Lower lobe of right lung (tissue), 2 donors: ENCODE measurements around the gene EIF1AY. TPM values are rescaled to one million over a fixed set of nuclear protein-coding genes. Genes with fewer than 3 reads are reported as not detected.
A peak's percentile ranks its signal among the peaks of the same experiment; 100 is the strongest.

Experiments used
- ATAC-seq, 2 donors: fragments of 200-7000 bp; cut with Tn5 transposase; one replicate each; pipeline ENCODE4 v1.9.1; 2020 to 2022; ENCODE audit warnings: mild to moderate bottlenecking in 2 of 2, moderate library complexity in 2 of 2
- DNase-seq: peaks from one replicate; pipeline ENCODE4 v3.0.0-alpha.2; 2020
- H3K27ac ChIP-seq: fragments of 200-600 bp; one replicate; pipeline ENCODE4 v1.8.0; 2022
- H3K27me3 ChIP-seq: fragments of 200-600 bp; one replicate; pipeline ENCODE4 v1.8.0; 2022; ENCODE audit warnings: low read depth
- H3K36me3 ChIP-seq: fragments of 200-600 bp; one replicate; pipeline ENCODE4 v1.8.0; 2022; ENCODE audit warnings: mild to moderate bottlenecking
- H3K4me1 ChIP-seq: fragments of 200-600 bp; one replicate; pipeline ENCODE4 v1.8.0; 2022
- H3K4me3 ChIP-seq: fragments of 200-600 bp; one replicate; pipeline ENCODE4 v1.8.0; 2022; ENCODE audit warnings: mild to moderate bottlenecking
- H3K9me3 ChIP-seq: fragments of 200-600 bp; one replicate; pipeline ENCODE4 v1.8.0; 2022
- intact Hi-C: fragments of 100-400 bp; cut with DNase I; formaldehyde crosslinking; loops from one replicate; pipeline ENCODE4 v1.11.0; 2022
- long read RNA-seq: library from polyadenylated mRNA; unstranded; transcript quantifications from one replicate; pipeline ENCODE4 v2.0.0, GENCODE V29; 2021
- total RNA-seq: library from RNA; stranded (reverse); fragmentation: NEBNext Ultra II Directional; extraction: Animal tissue kit (Norgen Biotek cat#: 25700); gene quantifications from one replicate; pipeline ENCODE4 v1.2.1, GENCODE V29; 2021
- TF ChIP-seq, protein P1 (sequence below): fragments of 200-600 bp; IDR thresholded peaks from one replicate; pipeline ENCODE4 v1.8.0; 2022; ENCODE audit warnings: antibody characterized with exemption, mild to moderate bottlenecking
- donor health status: DM: no; HTN: yes; CAD: no; lungs with severe emphysema.

The EIF1AY gene, protein sequence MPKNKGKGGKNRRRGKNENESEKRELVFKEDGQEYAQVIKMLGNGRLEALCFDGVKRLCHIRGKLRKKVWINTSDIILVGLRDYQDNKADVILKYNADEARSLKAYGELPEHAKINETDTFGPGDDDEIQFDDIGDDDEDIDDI
- 22.4 TPM for total RNA-seq
- long read RNA-seq, transcript EIF1AY-201 (7 exons, 1,390 nt) = major isoform, 7 of 9 reads
- long read RNA-seq, partial matches to known transcripts = 2 of 9 reads
- long read RNA-seq, other reads (novel, unspliced or antisense) = 0 of 9 reads

DNA sequence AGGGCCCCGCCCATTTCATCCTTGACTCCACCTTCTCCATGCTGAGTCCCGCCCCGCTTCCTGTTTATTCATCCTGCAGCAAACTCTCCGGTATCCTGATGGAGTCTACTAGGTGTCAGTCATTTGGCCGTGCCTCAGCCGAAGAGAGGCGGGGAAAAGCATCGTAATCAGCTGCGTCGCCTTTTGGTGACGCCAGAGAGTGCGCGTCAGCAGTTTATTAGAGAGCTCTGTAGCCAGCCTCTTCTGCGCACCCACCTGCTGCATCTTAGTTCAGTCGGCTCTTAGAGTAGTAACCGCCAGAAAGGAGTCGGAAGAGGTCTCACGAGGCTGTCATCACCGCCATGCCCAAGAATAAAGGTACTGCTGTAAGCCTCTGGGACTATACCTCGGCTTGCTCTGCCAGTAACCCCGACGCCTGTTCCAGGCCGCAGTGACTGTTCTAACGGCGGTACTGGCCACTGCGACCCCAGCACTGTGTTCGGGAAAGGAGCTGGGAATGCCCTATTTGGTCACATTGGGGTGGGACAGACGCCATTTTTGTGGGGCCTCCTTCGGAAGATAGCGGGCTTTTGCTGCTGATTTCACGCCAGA, at the start of gene EIF1AY:
Gene EIF1AY (plus strand): TSS at position 246 of the 591 bp plus-strand sequence. CDS start 96 bp downstream, at position 342.
- Histone ChIP-seq H3K4me3 (peak within 1 kb of the TSS; percentile 67), H3K9me3 (no peaks in the 10 kb centered on the region), H3K27me3 (no peaks in the 10 kb centered on the region), H3K4me1 (no peaks in the 10 kb centered on the region), H3K36me3 (no peaks in the 10 kb centered on the region), H3K27ac (peak within 1 kb of the TSS; percentile 91)
- TF ChIP-seq, protein P1, sequence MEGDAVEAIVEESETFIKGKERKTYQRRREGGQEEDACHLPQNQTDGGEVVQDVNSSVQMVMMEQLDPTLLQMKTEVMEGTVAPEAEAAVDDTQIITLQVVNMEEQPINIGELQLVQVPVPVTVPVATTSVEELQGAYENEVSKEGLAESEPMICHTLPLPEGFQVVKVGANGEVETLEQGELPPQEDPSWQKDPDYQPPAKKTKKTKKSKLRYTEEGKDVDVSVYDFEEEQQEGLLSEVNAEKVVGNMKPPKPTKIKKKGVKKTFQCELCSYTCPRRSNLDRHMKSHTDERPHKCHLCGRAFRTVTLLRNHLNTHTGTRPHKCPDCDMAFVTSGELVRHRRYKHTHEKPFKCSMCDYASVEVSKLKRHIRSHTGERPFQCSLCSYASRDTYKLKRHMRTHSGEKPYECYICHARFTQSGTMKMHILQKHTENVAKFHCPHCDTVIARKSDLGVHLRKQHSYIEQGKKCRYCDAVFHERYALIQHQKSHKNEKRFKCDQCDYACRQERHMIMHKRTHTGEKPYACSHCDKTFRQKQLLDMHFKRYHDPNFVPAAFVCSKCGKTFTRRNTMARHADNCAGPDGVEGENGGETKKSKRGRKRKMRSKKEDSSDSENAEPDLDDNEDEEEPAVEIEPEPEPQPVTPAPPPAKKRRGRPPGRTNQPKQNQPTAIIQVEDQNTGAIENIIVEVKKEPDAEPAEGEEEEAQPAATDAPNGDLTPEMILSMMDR = no peak
- DNase-seq (peak; percentile 90), ATAC-seq (peak in 1 of 2 donors; percentile 99)
- intact Hi-C loops = no loop called here

DNA sequence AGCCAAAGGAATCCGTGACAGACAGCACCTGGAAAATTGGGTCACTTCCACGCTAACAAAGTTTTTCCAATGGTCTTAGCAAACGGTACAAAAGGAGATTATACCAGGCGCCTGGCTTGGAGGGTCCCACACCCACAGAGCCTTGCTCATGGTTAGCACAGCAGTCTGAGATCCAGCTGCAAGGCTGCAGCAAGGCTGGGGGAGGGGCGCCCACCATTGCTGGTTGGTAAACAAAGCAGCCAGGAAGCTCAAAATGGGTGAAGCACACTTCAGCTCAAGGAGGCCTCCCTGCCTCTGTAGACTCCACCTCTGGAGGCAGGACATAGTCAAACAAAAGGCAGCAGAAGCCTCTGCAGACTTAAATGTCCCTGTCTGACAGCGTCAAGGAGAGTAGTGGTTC, 47.1 kb upstream of the EIF1AY start:
- Histone ChIP-seq H3K4me3 (no peak overlapping the region), H3K9me3 (no peaks in the 10 kb centered on the region), H3K27ac (no peak overlapping the region), H3K4me1 (no peaks in the 10 kb centered on the region), H3K36me3 (no peaks in the 10 kb centered on the region), H3K27me3 (no peaks in the 10 kb centered on the region)
- no peak for DNase-seq
- ATAC-seq = no peak
- intact Hi-C loops = no loop called here
- TF ChIP-seq, protein P1 = no peak

DNA sequence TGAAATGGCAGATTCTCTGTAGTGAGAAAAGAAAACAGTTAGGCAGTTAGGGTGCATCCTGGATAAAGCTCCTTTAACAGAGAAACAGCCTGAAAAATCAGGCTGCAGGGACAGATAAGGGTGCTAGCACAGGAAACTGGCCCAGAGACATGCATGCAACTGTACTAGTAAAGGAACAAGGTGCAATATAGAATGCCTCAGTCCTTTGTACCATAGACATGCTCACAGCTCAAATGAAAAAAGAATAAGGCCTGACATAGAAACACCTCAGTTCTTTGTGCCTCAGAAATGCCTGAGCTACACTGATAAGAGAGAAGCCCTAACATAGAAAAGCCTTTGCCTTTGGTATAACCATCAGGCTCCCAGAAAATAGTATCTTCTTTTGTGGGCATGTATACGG, 37.4 kb upstream of the EIF1AY start:
- DNase-seq = no peak
- Histone ChIP-seq H3K4me3 (no peak overlapping the region), H3K9me3 (no peaks in the 10 kb centered on the region), H3K27ac (no peak overlapping the region), H3K36me3 (no peaks in the 10 kb centered on the region), H3K27me3 (no peaks in the 10 kb centered on the region), H3K4me1 (no peaks in the 10 kb centered on the region)
- intact Hi-C loops = no loop called here
- ATAC-seq = no peak
- TF ChIP-seq, protein P1 = no peak

DNA sequence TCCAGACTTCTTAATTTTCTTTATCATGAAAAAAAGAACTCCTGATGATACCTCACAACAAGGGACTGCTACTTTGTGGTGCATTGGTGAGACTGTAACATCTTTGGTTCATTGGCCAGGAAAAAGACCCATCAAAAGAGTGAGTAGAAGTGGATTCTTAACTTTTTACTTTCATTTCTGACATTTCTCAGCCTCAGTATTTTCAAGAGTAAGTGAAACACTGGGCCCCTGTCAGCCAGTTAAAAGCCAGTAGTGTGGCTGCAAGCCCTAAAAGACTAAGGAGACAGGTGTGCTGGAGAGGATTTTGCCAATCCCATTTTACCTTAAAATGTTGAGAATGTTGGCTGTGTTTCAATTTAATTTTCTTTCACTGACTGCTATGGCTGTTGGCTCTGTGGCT, 36.6 kb upstream of the EIF1AY start:
- no peak overlapping the region for H3K4me3 ChIP-seq
- TF ChIP-seq, protein P1 = no peak
- no peaks in the 10 kb centered on the region for H3K36me3 ChIP-seq
- DNase-seq (no peak), ATAC-seq (no peak)
- H3K9me3 ChIP-seq = no peaks in the 10 kb centered on the region
- no peaks in the 10 kb centered on the region for H3K27me3 ChIP-seq
- intact Hi-C loops = no loop called here
- no peaks in the 10 kb centered on the region for H3K4me1 ChIP-seq
- H3K27ac ChIP-seq = no peak overlapping the region

DNA sequence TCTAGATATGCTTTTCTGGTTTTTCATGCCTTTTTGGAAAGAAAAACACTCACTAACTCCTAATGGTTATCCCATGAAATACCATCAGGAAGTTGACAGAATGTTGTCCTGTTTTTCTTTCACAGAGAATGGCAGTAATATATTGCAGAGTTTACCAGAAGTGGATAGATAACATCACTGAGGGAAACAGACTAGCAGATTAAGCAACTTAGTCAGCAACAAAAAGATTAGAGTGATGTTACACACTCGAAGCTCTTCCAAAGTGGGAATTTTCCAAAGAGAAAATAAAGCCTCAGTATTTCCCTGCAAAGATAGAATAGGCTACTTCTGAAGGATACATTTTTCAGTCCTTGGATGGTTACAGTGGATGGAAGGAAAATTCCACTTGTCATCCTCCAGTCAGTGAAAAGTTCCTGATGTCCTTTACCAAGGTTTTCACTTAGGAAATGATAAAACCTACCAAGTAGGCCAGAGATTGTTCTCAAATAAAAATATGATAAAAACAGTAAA, 31.1 kb upstream of the EIF1AY start:
- DNase-seq (no peak), ATAC-seq (no peak)
- H3K27me3 ChIP-seq = no peaks in the 10 kb centered on the region
- H3K9me3 ChIP-seq = no peaks in the 10 kb centered on the region
- TF ChIP-seq, protein P1 = no peak
- no peak overlapping the region for H3K4me3 ChIP-seq
- H3K4me1 ChIP-seq = no peaks in the 10 kb centered on the region
- H3K36me3 ChIP-seq = no peaks in the 10 kb centered on the region
- H3K27ac ChIP-seq = no peak overlapping the region
- intact Hi-C loops = no loop called here
